ENCODE results near the gene GLI2.

Gene GLI2

DNA sequence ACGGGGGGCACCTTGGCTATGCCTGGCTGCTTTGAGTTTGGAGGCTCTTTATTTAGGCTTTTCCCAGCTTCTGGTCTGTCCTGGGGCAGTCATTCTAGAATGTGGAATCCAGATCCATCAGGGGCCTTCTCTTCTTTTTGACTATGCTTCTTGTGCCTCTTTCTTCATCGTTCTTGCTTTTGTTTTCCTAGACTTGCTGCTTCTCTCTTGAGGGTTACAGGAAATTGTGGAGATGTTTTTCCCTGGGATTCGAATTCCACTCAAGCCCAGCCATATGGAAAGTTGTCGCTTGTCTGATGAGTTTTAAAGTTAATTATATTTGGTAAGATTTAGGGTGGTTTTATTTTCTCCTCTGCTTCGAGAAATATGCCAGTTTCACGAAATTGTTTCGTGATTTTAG lies 2.4 kb downstream of the GLI2 start:
- no peak for DNase-seq (ENCODE audit: low spot score)

DNA sequence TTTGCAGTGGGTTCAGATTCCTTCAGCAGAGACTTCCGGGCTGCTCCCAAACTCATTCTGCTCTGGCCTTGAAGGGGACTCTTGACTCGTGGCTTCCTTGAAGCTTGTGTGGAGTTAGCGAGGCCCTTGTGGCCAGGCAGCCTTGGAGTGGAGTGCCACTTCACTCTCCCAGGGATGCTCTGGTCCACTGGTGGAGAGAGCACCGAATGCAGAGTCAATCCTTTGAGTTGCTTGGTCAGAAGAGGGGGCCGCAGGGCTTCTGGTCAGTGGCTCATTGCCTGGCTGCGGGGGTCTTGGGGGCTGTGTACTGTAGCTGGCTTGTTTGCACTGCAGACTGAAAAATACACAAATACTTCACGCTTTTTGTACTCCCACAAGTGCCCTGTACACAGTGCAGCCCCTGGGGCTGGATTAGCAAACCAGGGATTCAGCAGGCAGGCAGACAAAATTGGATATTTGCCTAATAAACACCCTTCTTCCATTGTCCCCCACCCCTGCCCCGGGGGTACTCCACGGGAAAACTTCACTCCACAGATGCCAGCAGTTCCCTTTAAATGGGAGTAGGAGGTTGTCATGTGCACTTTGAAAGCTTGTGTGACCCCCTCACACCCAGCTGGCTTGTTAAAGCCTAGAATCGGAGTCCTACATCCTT lies 3.2 kb downstream of the GLI2 start:
- DNase-seq (ENCODE audit: low spot score): no peak

DNA sequence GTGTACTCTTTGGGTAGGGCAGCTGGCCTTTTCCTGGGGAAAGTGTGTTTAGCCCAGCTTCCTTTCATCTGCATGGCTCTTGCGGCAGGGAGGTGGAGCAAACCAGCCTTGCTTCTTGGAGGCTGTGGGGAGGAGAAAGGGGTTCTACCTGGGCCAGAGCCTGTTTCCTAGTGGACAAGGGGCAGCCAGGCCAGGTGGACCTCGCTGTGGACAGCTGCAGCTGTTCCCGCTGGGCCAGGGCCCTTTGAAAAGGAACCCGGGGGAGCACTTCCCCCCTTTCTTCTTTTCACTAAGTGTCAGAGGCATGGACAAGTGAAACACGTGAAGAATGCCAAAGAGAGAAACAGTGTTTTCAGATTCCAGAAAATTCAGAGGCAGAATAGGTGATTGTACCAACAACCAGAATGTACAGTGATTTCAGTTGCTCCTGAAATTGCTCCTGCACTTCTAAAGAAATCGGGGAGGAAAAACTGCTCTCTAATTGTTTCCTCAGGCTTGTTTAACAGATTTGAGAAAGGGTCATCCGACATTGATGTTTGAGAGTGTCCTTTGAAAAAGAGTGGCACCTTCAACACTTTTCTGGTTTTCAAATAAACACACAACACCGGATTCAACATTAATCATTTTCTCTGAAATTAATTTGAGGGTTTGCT lies 3.9 kb downstream of the GLI2 start:
- DNase-seq (ENCODE audit: low spot score): no peak

DNA sequence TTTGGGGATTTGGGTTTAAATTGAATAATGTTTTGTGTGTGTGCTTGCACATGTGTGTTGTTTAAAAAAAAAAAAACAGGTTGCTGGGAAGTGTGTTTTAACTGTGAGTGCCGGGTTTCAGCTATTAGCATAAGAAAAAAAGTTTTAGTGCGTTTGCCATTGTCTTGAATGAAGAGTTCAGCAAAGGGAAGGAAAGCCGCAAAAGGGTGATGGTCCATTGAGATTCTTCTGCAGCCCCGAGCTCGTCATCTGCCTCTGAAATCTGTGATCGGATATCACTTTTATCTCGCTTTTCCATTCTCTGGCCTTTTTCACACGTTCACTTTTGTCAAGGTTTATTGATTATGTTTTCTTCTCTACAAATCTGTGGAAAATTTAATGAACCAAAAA lies 4.7 kb downstream of the GLI2 start:
- no peak for DNase-seq (ENCODE audit: low spot score)

DNA sequence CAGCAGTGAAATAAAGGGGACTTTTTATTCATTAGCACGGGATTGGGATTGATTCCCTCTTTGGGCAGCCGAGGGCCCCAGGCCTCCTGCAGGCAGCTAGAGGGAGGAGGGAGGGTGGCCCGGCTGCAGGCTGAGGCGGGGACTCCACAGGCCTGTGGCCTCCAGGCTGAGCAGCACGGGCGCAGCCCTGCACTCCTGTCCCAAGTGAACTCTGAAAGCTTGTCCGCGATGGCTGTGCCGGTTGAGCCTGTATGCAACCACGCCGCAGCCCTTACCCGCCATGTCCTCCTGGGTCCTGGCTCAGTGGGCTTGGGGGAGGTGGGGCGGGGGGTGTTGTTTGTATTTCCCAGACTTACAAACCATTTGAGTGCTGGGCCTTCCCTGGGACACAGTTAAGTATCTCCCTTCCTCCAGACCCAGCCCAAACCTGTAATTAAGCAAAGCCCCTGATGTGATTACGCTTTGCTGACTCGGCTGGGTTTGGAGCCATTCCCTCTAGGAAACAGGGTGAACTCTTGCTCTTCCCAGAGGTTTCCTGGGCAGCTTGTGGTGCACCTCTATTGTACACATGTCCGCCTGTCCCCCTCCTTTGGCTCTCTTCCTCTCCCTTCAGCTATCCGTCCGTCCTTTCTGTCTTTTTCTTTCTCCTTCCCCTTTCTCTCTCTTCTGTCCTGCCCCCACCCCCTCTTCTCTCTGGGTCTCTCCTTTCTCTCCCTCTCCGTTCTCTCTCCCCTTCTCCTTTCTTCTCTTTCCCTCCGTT lies 5.3 kb downstream of the GLI2 start:
- no peak for DNase-seq (ENCODE audit: low spot score)

DNA sequence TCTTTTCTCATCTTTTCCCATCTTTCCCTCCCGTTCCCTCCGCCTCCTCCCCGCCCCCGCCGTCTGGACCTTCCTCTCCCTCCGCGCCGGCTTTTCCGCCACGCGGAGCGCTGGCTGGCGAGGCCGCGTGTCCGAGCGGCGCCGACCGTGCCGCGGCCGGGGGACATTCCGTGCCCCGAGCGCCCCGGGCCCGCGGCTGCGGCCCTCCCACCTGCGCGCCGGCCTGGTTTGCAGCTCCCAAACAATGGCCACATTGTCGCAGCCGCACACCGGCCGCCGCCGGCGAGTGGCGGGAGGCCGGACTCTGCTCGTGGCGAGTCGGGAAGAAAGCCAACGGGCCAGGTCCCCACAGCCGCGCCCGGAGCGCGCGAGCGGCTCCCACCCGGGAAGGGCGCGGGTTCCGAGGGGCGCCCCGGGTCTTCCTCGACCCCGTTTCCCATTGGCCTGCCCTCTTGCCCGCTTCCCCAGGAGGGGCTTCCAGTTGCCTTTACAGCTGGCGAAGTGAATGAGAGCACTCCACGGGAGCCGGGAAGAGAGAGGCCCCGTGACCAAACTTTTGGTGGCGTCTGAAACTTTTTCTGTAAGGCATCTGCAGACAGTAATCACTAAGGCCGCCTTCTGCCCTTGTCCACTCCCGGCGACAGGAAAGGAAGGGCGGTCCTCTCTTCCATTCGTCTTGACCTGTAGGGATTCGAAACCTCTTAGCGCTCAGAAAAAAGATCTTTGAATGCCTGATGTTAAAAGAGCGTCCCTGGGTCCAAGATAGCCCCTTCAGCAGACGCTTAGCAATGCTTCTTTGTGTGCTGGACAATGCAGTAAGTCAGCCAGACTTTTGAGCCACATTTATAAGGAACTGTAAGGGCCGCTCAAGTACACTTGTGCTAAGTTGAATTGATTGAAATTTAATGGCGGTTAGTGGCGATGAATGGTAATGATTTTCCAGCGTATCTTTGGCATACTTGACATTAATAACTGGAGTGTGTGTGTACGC lies 6.2 kb downstream of the GLI2 start:
- DNase-seq (ENCODE audit: low spot score): no peak

DNA sequence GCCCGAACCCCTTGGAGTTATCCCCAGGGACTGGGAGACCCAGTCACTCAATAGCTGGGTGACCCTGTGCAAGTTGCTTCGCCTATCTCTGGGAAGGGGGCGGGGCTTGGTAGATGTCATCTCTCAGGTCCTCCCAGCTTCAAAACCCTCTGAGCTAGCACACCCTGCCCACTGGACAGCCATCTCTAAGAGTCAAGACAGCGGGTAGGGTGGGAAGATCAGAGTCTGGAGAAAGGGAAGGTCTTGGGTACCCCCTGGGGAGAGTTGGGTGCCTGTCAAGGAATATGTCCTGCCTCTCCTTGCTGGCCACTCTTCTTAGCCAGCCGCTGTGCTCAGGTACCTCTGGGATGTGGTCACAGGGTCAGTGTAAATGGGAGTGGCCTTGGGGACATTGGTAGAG lies 8.0 kb downstream of the GLI2 start:
- DNase-seq (ENCODE audit: low spot score): peak; percentile 3

DNA sequence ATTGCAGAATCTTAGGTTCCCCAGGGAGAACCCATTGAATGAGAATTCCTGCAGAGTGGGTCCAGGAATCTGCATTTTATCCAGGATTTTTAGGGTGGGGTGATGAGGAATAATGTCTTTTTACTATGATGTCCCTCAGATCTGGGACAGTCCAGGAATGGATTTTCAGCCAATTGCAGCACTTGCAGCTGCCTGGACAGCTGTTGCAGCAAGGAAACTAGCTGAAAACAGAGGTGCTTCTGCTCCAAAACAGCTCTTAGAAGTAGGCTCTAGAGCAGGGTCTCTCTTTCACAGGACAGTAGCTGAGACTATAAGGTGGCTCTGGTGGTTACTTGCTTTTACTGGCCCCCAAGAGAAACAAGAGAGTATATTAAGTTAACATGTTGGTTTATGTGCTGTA lies 9.1 kb downstream of the GLI2 start:
- no peak for DNase-seq (ENCODE audit: low spot score)

DNA sequence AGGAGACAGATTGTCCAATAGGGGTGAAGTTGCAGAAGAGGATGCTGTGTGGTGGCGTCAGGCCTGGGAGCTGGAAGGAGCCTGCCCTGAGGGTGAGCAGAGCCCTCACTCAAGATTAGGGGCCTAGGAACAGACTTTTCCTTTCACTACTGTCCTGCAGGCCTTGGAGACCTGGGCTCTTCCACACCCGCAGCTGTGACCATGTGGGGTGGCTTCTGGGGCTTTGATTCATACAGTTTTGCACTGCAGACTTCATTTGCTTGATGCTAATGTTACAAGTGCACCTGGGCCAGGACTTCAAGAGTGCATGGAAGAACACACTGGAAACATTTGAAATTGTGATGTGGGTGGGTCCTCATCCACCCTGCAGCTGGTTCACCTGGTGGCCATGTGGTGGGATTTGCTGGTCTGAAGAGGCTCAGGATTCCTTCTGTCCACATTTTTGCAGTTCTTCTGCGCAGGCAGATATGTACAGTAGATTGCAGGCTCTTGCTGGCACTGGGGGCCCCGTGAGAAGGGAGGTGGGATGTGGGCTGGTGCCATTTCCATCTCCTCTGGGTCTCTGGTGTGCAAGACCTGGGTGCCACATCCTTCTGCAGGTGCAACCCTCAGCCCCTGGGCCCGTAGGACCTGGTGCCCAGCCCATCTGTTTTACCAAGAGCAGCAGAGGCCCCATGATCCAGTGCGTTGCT lies 9.9 kb downstream of the GLI2 start:
- peak; percentile 2 for DNase-seq (ENCODE audit: low spot score)

DNA sequence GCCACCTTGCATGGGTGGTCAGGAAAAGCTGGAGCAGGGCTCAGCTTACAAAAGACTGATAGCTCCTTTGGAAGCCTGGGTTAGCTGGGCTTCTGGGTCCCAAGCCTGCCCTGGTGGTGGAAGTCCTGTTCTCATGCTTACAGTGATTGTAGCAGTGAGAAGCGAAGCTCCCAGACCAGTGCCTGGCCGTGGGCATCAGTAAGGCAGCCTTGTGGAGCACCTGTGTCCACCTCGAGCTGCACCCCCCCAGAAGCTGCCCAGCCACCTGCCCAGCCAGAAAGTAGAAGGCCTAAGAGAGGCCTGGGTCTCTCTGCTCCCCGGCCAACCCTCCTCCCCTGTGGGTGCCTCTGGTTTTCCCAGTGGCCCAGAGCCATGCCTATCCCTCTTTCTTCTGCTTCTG lies 10.5 kb downstream of the GLI2 start:
- peak; percentile 2 for DNase-seq (ENCODE audit: low spot score)

DNA sequence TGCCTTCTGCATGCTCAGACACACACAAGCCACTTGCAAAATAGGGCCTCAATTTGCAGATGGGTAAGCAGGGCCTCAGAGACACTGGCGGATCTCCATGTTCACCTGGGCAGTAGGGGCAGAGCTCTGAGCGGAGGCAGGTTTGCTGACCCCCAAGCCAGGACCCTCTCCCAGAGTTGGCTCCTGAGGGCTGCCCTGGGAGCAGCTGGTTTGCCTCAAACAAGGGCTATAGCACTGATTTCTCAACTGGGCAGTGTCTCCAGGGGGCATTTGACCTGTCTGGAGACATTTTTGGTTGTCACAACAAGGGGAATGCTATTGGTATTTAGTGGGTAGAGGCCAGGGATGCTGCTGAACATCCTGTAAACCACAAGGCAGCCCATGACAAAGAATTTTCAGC lies 11.6 kb downstream of the GLI2 start:
- DNase-seq (ENCODE audit: low spot score): peak; percentile 4

DNA sequence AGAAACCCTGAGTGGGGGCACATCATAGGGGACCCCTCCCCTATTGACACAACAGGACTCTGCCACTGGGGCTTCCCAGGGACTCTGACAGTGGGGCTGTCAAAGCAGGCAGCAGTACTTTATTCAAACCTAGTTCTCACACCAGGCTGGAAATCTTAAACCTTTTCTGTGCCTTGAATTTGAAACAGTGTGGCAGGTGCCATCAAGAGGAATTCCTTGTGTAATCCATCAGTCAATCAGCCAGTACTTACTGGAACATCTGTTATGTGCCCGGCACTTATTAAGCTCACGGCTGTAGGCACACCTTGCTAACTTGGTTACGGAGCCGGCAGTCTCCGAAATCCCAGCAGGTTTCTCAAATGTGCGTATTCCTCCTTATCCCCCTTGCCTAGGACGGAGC lies 12.0 kb downstream of the GLI2 start:
- DNase-seq (ENCODE audit: low spot score): peak; percentile 3

DNA sequence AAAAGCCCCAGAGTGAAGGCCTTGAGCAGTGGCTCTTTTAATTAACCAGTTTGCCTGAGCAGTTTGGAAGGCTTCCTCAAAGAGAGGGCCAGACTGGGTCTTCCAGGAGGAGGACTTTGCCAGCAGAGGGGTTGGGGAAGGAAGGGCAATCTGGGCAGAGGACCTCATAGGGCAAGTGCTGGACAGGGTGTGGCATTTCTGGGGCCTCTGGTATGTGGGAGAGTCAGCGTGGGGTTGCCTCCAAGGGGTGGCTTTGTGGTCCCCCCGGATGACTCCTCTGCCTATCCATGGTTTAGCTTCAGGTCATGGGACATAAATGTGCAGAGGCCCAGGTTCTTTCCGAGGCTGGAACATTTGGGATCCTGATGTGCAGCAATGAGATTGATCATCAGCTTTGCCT lies 12.6 kb downstream of the GLI2 start:
- DNase-seq (ENCODE audit: low spot score): peak; percentile 6

DNA sequence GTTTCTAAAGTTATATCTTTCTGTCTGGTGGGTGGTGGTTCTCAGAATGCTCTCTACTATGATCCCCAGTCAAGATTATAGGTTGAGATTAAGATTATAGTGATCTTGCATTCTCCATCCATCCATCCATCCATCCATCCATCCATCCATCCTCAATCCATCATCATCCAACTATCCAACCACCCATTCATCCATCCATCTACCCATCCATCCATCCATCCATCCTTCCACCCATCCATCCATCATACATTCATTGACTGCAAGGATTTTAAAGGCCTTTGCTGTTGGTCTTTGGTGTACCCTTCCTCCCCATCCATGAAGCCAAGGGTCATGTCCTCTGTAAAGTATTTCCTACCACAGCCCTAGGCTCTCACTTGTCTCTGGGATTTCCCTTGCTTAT lies 13.1 kb downstream of the GLI2 start:
- no peak for DNase-seq (ENCODE audit: low spot score)

DNA sequence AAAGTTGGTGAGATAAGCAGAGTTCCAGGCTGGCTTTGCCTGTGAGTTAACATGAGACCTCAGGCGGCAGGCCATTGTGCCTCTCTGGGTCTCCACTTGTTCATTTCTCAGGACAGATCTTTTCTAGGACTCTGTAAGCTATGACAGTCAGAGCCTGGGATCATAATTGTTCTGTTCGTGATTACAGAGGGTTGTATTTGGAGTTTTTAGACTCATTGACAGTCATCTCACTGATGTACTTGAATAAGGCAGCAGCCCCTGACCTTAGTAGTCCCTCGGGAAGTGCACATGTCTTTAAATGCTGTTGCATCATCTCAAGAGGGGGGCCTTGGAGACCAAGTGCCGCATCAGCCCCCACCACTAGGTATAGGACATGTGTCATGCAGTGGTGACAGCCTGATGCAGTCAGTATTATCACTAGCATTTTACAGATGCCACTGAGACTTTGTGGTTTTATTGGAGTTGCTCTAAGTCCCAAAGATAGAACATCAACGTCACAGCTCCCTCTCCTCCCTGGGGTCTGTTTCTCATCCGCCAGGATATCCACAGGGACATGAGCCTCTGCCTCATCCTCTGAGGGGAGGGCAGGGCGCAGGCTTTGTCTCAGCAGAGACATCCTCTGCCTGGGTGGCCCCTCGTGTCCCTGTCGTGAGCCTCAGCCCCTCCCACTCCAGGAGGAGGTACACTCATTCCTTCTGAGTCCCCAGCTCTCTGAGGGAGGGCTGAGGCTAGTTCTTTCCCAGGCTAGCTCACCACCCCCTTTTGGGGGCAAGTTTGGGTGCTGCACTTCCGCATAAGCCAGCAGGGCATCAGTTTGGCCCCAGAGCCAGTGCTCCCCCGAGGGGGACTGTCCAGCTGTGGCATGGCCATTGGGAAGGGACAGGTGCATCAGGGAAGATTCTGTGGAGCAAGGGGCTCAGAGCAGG lies 14.1 kb downstream of the GLI2 start:
- DNase-seq (ENCODE audit: low spot score): peak; percentile 2

DNA sequence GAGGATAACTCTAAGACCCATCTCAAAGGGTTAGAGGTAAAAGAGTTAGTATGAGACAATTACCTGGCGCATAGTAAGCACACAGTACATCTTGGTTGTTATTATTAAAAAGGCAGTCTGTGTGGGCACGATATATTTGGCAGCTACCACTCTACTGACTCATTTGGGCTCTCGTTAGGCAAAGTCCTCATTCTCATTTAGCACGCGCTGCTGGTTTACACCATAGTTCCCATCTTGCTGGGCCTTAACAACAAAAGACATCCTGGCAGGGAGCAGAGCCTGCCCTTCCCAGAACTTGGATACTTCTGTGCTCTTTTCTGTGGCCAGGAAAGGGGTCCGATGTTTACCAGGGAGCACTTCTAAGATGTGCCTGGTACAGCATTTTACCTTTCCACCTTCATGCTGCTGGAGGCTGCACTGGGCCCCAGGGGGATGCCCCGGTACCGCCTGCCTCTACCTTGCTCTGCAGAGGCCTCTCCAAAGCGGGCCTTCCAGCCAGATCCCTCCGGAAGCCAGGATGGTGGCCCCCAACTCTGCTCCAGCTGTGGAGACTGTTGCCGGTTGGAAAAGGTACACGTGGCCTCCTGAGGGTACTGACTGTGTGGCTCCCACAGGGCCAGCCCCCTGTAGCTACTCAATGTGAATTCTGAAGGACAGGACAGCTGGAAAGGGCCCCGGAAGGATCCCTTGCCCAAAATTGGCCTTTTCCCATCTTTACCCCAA lies 15.0 kb downstream of the GLI2 start:
- no peak for DNase-seq (ENCODE audit: low spot score)

DNA sequence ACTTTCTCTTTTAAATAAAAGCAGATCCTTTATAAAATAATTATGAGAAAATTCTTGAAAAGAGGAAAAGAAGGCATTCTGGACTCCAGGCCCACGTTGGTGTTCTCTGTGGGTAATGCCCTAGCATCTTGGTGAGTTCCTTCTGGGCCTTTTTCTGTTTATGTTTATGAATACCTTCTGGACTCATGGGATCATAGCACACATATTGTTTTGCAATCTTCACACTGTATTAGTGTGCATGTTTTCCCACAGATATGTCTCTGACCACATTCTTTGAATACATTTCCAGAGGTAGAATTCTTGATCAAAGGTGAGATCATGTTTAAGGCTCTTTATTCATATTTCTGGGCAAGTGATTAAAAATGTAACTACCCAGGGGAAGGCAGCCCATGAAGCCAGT lies 15.9 kb downstream of the GLI2 start:
- DNase-seq (ENCODE audit: low spot score): no peak

DNA sequence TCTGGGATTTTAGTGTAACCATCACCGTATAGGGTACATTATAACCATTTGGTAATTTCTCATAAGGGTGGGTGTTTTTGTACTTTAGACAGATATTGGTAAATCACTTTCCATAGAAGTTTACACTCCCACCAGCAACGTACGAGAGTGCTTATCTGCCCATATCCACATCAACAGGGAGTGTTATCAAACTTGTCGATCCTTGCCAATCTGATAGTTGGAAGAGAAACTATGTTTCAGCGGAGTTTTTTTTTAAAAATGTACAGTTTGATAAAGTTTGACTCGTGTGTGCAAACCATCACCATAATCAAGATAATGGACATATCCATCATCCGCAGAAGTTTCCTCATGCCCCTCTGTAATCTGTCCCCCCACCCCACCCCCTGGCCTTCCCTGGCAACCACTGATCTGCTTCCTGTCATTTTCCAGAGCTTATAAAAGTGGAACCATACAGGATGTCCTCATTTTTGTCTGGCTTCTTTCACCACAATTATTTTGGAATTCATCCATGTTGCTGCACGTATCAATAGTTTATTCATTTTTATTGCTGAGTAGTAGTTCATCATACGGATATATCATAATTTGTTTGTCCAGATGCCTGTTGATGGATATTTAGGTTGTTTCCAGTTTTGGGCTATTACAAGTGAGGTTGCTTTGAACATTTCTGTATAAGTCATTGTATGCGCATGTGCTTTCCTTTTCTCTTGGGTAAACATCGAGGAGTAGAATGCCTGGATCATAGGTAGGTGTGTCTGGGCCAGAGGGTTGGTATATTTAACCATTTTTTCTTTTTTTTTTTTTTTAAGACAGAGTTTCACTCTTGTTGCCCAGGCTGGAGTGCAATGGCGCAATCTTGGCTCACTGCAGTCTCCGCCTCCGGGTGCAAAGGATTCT lies 18.6 kb downstream of the GLI2 start:
- DNase-seq (ENCODE audit: low spot score): no peak
